Stimulated activated CD4-positive, alpha-beta T cell treated with anti-CD3 and anti-CD28 coated beads, Interleukin-15, amount 100 ng/mL, for 1 hour (primary cell): Measurements from ENCODE around the gene RFTN1.
"Not testable (repeated sequence)": the region's sequence is repeated elsewhere in the genome, so short reads cannot be mapped to it uniquely, and the experiment has no call there.

ENCODE experiments used
- DNase-seq, 2 donors: peaks; one replicate each; pipeline ENCODE4 v3.0.0-alpha.2; 2020; ENCODE audit warnings: low read depth in 1 of 2, low spot score in 1 of 2

The RFTN1 gene

GRCh38 chr3:16331319-16331883, 182.1 kb downstream of the RFTN1 start:
- DNase-seq: no peak

GRCh38 chr3:16330351-16330750, 183.1 kb downstream of the RFTN1 start:
- no peak for DNase-seq

DNA sequence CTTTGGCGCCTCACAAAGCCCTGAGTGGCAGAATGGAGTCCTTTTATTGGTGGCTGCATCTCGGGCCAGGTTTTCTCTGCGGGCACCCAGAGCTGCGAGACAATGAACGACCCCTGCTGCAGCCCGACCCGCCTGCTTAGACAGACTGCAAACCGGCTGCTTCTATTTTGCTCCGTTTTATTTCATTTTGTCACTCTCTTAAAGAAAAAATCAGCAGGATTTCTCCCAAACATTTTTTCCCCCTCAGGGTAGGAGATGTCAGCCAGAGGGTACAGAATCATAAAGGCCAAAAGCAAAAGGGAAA, 183.7 kb downstream of the RFTN1 start:
- no peak for DNase-seq

DNA sequence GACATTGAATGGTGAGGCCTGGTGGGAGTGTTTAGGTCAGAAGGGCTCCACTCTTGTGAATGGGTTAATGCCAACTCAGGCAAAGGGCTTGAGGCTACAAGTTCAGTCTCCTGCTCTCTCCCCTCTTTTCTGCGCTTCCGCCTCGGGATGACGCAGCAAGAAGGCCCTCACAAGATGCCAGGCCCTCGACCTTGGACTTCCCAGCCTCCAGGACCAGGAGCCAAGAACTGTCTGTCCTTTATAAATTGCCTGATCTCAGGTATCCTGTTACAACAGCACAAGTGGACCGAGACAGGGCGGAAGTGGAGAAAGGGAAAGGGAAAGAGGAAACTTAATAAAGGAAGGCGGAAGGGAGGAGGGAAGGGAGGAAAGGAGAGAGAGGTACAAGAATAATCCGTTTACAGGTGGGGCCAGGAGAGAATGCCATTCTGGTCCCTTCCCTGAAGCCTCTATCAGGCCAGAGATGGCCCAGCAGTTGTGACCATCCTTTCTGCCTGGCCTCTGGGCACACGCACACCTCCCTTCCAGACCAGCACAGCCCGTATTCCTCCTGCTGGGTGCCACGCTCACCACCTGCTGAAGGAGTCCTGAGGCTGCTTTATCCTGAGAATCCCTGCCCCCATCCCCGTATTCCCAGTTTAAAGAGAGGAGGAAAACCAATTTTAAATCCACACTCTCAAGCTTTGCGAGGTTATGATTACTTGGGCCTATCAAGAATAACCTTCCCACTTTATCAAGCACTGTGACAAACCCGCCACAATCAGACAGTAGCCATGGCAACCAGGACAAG, 184.3 kb downstream of the RFTN1 start:
- DNase-seq: no peak

DNA sequence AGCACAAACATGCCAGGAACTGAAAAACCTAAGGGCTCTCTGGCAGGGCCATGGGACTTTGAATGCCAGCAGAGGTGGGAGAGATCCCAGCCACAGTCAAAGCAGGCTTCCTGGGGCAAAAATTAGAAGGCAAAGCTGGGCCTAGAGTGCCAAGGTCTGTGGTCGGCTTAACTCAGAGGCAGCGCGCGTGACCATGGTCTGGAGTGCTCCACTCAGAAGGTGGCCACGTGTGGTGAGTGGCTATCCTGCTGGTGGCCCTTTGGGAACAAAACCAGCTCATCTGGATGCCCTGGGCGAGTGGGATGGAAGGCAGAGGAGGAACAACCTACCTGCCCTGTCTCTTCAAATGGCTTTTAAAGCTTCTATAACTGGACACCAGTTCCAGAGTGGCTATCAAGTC, 185.4 kb downstream of the RFTN1 start:
- no peak for DNase-seq

- DNase-seq: no peak
Measured at GRCh38 chr3:16326724-16327349, 186.7 kb downstream of the RFTN1 start.

DNA sequence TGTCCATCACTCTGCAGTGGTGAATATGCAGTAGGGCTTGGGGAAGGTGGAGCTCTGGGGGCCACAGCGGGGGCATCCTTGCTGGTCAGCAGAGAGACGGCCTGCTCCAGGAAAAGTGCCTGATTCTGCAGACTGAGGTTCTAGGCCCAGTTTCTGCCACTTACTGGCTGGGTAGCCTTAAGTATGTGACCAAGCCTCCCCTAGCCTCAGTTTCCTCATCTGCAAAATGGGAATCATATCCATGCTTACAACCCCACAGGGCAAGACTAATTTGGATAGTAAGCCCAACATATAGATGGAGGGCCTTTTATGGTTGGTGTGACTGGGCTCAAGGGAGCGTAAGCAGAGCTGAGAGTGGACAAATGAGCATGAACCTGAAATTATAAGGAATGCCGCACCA, 187.6 kb downstream of the RFTN1 start:
- DNase-seq: no peak

DNA sequence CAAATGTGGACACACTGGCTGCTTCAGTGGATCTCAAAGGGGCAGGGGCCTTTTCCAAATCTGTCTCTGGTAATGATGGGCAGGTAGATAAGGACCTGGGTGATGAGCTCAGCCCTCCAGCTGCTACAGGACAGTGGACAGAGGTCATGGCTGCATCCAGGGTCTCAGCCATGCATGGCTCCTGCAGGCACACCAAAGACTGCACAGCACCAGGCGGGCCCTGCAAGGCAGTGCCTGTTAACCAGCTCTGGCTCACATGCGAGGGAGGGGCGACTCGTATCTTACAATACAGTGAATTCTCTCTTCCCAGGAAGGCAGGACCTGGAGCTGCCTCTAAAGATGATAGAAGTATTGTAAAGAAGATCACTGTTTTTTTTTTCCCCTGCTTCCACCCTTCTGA, 189.8 kb downstream of the RFTN1 start:
- DNase-seq: no peak

- no peak for DNase-seq
Measured at GRCh38 chr3:16322189-16322588, 191.3 kb downstream of the RFTN1 start.

DNA sequence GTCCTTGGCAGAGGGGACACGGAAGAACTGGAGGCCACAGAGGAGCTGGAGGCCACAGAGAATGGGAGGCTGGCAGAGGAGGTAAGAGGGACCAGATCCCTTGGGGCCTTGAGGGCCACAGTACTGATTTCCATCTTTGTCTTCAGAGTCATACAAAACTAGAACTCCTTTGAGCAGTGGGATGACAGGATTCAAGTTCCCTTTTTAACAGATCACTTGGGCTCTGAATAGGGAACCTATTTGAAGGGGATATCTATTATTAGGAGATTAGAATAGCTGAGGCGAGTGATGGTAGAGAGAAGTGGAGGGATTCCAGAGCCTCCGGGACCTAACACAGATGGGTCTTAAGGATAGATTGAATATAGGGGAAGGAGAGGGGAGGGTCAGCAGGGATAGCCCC, 192.8 kb downstream of the RFTN1 start:
- no peak for DNase-seq

DNA sequence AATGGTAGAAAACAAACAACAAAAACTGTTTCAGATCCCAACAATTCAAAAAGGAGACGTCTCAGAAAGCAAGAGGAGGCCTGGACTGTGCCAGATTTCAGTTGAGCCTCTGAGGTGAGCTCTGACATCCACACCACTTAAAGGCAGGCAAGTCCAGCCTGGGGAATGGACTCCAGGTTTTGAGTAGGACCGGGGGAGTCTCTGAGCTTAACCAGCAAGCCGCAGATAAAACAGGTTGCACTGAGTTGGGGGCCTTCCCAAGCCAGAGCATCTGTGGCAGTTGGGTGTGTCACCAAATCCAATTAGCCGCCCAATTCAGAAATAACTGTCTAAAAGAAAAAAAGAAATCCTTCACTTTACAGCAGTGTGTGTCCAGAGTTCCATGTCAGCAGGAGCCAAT, 193.8 kb downstream of the RFTN1 start:
- no peak for DNase-seq

GRCh38 chr3:16319307-16319706, 194.2 kb downstream of the RFTN1 start:
- DNase-seq: peak; percentile 54 to 62

DNA sequence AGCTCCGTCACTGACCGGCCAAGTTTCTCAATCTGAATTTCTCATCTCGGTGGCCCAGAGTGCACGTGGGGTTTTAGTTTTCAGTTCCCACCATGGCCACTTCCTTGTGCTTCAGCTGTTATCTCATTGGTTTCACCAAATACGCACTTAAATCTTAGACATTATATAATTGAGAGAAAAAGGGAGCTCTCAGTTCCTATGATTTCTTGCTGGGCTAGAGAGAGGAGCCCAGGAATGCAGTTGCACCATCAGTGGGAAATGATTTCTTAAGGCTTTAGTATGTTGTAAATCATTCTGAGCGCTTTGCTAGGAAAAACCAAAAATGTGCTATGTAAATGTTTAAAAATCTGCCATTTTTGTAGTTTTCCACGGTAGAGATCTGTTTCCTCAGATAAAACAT, 195.3 kb downstream of the RFTN1 start:
- DNase-seq: no peak

GRCh38 chr3:16317561-16317945, 195.9 kb downstream of the RFTN1 start:
- DNase-seq: no peak

GRCh38 chr3:16316847-16317560, 196.5 kb downstream of the RFTN1 start:
- DNase-seq: no peak

DNA sequence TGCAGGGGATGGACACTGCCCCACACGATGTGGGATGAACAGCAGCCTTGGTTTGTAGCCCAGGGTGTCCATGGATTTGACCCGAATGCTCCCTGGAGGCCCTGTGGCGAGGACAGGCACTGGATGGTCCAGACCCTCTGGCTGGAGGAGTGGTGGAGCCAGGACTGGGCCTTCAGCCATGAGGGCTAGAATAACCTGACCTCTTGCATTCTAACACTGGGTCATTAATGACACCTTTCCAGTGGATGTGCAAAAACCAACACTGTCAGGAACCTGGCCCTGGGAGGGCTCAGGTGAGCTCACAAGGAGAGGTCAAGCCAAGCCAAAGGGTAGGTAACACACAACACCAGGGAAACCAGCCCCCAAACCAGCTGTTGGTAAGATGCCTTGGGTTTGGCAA, 197.1 kb downstream of the RFTN1 start:
- DNase-seq: no peak

DNA sequence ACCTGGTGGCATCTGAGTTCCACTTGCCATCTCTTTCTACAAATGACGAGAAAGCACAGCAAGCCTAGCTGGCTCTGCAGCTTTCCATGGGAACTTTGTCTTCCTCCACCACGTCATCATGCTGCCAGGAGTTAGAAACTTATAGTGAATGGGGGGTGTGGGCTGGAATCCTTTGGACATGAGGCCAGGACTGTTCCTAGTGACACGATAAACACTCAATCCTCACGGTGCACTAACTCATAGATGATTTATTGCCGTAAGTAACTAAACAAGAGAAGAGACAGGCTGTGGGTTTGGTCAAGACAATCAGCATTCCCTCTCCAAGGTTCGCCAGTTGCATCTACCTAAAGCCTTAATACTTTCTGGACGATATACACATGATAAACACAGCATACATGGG, 197.9 kb downstream of the RFTN1 start:
- no peak for DNase-seq

DNA sequence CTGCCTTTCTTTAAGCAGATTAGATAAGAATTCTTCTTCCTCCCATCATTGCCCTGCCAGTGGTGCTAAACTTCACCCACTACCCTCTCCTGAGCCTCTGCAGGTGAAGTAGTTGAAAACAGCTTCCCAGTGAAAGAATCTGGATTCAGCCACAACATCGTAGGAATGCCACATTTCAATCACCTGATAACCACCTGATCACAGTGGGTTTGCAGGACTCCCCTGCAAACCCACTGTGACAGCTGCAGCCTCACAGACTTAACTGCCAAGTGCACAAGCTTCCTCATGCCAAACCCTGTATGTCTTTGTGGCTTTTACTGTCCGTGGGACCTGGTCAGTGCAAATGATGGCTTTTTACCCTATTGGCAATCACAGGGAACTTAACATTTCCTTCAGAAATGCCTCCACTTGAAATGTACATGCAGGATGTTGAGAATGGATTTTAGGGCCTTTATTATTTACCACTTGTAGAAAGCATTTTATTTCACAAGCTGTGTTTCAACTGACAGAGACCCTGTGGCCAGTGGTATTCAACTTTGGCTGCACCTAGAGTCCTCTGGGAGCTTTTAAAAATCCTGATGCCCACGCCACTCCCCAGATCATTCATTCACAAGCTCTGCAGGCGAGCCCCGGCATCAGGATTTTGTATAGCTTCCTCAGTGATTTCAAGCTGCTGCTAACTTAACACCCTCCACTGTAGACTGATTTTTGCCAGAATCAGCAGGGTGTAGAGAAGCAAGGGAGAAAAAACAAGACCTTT, 199.4 kb downstream of the RFTN1 start:
- DNase-seq: no peak

DNA sequence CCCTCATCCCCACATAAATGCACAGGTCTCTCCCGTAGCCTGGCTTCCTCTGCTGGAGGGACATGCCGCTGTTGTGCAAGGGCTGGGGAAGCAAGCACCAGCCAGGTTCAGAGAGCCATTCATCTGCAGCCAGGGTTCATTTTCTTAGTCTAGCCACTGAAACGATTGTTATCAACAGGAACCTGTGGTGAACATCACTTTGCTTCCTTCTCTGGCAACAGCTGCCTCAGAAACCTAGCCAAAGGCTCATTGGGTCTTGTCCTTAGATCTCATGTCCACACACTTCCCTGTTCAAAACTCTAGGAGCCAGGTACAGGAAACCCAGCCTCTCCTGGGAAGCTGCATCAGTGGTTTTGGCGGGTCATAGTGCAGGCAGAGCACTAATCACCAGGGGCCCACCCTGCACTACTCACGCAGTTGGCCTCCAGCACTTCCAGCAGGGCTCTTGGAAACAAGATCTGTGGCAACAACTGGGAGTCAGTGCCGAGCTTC, 201.5 kb downstream of the RFTN1 start:
- no peak for DNase-seq

DNA sequence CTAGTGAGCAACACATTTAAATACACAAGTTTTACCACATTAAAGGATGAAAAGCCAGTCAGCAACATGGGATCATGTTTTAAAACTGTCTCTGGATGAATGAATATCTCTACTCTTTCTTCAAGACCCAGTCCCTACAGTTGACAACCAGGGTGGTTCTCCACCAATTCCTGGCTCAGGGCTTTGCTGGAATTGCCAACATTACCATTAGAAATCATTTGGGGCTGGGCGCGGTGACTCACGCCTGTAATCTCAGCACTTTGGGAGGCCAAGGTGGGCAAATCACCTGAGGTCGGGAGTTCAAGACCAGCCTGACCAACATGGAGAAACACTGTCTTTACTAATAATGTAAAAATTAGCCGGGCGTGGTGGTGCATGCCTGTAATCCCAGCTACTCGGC, 203.0 kb downstream of the RFTN1 start:
- DNase-seq: not testable (repeated sequence)

DNA sequence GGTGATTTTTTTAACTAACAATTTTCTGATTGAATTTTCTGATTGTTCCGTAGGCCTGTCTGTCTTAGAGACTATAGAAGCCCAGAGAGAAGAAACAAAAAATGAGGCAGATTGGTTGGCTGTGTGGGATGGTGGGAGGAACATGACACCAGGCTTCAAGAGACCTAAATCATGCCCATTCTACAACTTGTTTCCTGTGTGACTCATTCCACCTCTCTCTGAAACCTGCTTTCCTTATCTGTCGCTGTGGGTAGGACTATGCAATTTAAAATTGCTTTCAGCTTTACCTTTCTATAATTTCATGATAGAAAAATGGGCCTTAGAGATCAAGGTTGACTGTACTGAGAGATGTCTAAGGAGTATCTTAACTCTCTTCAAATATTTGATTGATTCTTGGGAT, 203.9 kb downstream of the RFTN1 start:
- DNase-seq: peak in 1 of 2 donors; percentile 28
